Fibroblast of pulmonary artery (primary cell): ENCODE results near the gene DNER.
A peak's percentile ranks its signal among the peaks of the same experiment; 100 is the strongest.

Experiments used
- DNase-seq: peaks from one replicate; pipeline ENCODE4 v3.0.0-alpha.2; 2010; ENCODE audit warnings: low read depth
- H3K4me3 ChIP-seq: replicated peaks from 2 replicates; pipeline ENCODE4 v1.5.1; 2011; ENCODE audit warnings: low read depth, mild to moderate bottlenecking, control low read depth, low read length, moderate library complexity
- CTCF ChIP-seq: IDR thresholded peaks from 2 replicates; pipeline ENCODE4 v1.5.1; 2011; ENCODE audit warnings: mild to moderate bottlenecking, control low read depth, low read length, inconsistent platforms; ENCODE audit errors: missing control alignments

Gene DNER

GRCh38 chr2:229591611-229592010 is 122.7 kb downstream of the DNER start:
- no peak for TF ChIP-seq CTCF
- DNase-seq, result no peak
- no peak overlapping the region for H3K4me3 ChIP-seq

- peak; percentile 87 for DNase-seq
- peak; percentile 94 for TF ChIP-seq CTCF
- H3K4me3 ChIP-seq, result peak overlapping the region; percentile 32
These were observed 127.3 kb downstream of the DNER start for GRCh38 chr2:229586746-229587705.

- no peak for TF ChIP-seq CTCF
- H3K4me3 ChIP-seq, result no peak overlapping the region
- DNase-seq, result peak; percentile 5
These were observed 128.3 kb downstream of the DNER start for GRCh38 chr2:229586012-229586411.

- no peak overlapping the region for H3K4me3 ChIP-seq
- TF ChIP-seq CTCF, result no peak
- no peak for DNase-seq
These were observed 132.2 kb downstream of the DNER start for GRCh38 chr2:229582151-229582550.

- DNase-seq, result no peak
- H3K4me3 ChIP-seq, result no peak overlapping the region
- TF ChIP-seq CTCF, result peak; percentile 5
These were observed 136.1 kb downstream of the DNER start for GRCh38 chr2:229578052-229578846.

- H3K4me3 ChIP-seq, result no peak overlapping the region
- DNase-seq, result peak; percentile 16
- no peak for TF ChIP-seq CTCF
These were observed 138.6 kb downstream of the DNER start for GRCh38 chr2:229575569-229576315.
